ENCODE results near the gene MOV10L1.
"Not testable (repeated sequence)": the region's sequence is repeated elsewhere in the genome, so short reads cannot be mapped to it uniquely, and the experiment has no call there.

The MOV10L1 gene

GRCh38 chr22:50141462-50141861 is 51.7 kb downstream of the MOV10L1 start:
- DNase-seq: no peak

GRCh38 chr22:50141891-50142363 is 52.1 kb downstream of the MOV10L1 start:
- DNase-seq: no peak

- DNase-seq: no peak
Observed at GRCh38 chr22:50143096-50143495, 53.3 kb downstream of the MOV10L1 start.

DNA sequence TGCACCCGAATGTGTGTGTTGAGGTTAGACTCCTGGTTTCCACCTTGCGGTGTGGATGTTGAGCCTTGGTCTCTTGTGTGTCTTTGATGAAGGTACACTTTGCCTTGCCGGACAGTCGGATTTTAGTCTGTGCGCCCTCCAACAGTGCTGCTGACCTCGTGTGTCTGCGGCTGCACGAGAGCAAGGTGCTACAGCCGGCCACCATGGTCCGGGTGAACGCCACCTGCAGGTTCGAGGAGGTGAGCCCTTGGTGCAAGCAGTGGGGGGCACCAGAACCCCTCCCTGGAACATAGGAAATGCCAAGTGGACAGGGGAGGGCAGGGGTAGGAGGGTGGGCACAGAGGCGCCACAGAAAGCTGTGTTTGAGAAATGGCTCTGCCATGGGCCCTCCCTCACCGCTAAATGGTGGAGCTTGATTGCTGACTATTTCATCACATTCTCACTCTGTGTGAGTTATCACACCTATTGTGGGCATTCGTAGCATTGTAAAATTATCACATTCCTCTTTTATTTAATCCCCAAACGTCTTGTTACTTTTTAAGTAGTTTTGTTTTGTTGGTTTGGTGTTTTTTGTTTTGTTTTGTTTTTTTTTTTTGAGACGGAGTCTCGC is 54.3 kb downstream of the MOV10L1 start:
- no peak for DNase-seq

- no peak for DNase-seq
Observed at GRCh38 chr22:50145721-50146438, 56.1 kb downstream of the MOV10L1 start.

DNA sequence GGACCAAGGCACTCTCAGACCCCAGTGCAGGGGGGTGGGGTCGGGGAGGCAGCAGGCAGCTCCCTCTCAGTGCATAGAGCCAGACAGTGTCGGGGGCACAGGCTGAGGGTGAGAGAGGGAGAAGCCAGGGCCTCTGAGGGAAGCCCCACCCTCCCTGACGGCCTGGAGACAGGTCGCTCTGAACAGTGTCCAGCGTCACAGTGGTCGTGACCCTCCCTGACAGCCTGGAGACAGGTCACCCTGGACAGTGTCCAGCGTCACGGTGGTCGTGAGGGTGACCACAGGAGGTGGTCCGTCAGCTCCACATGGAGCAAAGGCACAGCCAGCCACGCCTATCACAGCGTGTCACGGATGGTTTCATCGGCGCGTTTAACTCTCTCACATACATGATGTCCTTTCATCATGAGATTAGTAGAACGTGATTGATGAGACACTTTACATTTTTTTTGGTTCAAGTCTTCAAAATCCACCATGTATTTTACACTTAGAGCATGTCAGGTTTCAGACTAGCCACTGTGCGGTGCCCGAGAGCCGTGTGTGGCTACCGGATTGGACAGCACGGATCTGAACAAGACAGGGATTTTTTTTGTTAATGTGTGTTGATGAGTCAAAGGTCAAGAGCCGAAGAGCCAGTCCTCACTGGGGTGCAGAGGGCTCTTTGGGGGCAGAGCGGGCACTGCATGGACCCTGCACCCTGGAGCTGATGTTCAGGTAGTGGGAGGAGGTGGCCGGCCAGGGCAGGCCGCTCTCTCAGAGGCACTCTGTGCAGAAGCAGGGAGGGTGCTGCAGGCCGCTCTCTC is 56.8 kb downstream of the MOV10L1 start:
- no peak for DNase-seq

- DNase-seq: not testable (repeated sequence)
Observed at GRCh38 chr22:50147258-50148165, 57.7 kb downstream of the MOV10L1 start.

DNA sequence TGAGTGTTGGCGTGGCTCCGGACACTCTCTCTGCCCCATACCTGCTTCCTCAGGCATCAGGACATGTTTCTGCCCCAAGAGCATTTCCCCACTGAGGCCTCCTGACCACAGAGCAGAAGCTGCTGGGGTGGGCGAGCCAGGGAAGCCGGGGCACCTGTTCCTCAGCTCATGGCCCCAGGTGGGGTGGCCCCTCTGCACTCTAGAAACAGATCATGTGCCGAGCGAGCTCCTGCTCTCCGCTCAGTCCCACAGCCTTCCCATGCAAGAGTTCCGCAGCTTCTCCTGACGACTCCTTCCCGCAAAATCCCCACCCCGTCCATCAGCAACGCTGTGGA is 58.3 kb downstream of the MOV10L1 start:
- DNase-seq: no peak

GRCh38 chr22:50148991-50149721 is 59.4 kb downstream of the MOV10L1 start:
- DNase-seq: peak; percentile 25

DNA sequence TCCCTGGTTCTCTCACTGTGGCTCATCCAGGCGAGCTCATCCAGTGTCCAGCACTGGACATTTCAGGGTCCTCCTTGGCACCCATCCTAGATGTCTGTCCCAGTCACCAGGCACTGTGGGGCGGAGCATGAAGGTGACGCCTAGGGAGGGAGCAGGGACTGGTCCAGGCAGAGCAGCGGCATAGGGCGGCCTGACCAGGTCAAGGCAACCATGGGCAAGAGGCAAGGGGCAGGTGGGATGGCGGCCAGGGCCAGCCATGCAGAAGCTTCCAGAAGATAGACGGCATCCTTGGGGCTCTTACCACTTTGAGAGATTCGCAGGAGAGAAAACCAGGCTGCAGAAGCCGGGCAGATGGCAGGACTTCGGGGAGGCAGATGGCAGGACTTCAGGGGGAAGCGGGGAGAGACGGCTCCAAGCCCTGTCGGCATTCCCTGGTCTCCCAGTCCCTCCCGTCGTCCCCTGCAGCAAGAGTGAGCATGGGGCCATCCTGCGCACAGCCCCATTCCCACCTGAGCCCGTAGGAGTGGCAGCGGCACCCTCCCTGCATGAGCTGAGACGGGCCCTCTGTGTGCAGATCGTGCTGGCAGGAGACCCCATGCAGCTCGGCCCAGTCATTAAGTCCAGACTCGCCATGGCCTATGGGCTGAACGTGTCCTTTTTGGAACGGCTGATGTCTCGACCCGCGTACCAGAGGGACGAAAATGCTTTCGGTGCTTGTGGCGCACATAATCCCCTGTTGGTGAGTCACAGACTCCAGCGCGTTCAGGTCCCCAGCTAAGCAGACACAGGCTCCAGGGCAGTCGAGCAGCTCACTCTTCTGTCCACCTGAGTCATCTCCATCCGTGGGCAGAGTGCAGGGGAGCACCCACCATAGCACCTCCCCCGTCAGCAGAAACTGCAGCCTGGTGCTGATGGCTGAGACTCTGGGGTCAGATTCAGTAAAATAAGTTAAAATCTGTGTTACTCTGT is 60.6 kb downstream of the MOV10L1 start:
- peak; percentile 78 for DNase-seq

- no peak for DNase-seq
Observed at GRCh38 chr22:50151571-50152537, 62.0 kb downstream of the MOV10L1 start.

- no peak for DNase-seq
Observed at GRCh38 chr22:50153056-50153755, 63.4 kb downstream of the MOV10L1 start.

GRCh38 chr22:50153756-50154140 is 63.9 kb downstream of the MOV10L1 start:
- DNase-seq: no peak

DNA sequence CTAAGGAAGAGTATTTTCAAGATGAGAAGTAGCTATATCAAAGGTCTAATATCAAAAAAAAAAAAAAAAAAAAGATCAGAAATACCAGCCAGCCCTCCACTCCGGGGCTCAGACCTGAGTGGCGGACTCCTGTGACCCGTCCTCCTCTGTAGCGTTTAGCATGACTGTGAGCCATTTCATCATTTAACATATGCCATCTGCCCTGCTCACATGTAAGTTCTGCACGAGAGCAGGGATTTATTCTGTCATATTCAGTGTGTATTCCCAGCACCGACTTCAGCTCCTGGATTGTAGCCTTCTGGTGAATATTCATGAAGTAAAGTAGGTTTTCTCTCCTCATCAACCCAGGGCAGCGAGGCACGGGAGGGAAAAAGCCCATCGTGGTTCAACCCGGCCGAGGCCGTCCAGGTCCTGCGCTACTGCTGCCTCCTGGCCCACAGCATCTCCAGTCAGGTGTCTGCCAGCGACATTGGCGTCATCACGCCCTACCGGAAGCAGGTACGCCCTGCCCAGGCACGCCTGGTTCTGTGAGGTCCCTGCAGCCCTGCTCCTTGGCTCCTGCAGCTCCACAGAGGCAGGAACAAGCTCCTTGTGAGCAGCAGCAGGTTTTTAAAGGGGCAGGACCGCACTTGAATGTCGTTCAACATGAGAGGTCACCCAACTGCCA is 68.0 kb downstream of the MOV10L1 start:
- peak; percentile 80 for DNase-seq

DNA sequence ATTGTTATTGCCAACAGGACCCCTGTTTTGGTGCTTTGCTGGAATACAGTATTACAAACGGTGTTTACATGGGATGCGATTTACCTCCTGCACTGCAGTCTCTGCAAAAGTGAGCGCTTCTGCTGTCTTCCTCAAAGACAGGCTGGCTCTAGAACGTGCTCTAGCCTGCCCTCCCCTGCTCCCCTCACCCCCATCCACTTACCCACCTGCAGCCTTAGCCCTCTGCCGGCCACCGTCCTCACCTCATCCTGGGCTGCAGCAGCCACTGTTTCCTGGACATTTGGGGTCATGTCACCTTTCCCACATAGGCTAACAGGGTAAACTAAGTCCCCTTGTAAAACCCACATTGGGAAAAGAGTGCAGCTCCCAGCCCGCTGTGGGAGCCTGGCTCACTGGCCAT is 71.1 kb downstream of the MOV10L1 start:
- no peak for DNase-seq

DNA sequence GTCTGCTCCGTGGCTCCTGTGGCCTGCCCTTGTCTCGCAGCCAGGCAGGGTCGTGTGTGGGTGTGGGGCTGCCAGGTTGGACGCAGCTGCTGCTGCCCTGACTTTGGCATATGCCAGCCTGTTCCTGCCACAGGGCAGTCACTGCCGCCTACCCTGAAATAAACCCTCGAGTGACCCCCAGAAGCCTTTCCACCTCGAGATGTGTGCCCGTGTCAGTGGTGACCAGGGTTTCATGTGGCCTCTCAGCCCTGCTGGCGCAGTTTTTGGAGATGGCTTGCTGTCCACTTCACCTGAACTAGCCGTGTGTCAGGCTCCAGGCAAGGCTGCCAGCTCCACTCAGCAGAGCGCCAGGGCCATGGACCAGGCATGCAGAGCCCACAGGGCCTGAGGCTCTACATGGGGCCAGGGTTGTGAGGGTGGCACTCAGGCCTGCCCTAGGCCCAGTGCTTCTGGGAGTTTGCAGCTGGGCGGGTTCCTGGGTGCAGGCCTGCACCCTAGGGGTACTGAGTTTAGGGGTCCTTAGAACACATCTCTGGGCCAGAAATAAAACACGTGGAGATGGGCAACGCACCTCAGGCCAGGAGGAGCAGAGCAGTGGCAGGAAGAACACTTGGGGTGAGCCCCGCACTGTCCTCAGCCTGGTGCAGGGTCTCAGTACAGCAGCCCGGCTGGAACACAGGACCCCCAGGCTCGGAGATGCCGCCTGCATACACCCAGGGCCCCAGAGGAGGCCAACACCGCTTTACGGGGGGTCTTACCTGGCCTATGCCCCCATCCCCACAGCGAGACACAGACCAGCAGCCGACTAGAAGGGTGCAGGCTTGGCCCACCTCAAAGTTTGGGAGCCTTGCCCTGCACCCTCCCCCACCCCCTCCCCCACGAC is 71.9 kb downstream of the MOV10L1 start:
- DNase-seq: no peak

- no peak for DNase-seq
Observed at GRCh38 chr22:50162391-50162956, 72.7 kb downstream of the MOV10L1 start.
